Neuronal stem cell (in vitro differentiated cells): ENCODE results near the gene RMI2.

Experiments
- DNase-seq: peaks from one replicate; pipeline ENCODE4 v3.0.0-alpha.2; 2013; ENCODE audit warnings: low spot score
- H2AFZ ChIP-seq: one replicate; pipeline ENCODE4 v1.6.1; 2013; ENCODE audit warnings: mild to moderate bottlenecking, low read length, inconsistent platforms
- H2AK5ac ChIP-seq: 2 replicates; pipeline ENCODE4 v1.6.1; 2013; ENCODE audit warnings: low read depth, mild to moderate bottlenecking, inconsistent platforms, low read length, moderate library complexity, mixed read lengths
- H2BK120ac ChIP-seq: 2 replicates; pipeline ENCODE4 v1.6.1; 2013; ENCODE audit warnings: low read depth, mild to moderate bottlenecking, inconsistent platforms, low read length, moderate library complexity, mixed read lengths
- H2BK12ac ChIP-seq: one replicate; pipeline ENCODE4 v1.6.1; 2013; ENCODE audit warnings: low read length, inconsistent platforms
- H2BK15ac ChIP-seq: 2 replicates; pipeline ENCODE4 v1.6.1; 2013; ENCODE audit warnings: mild to moderate bottlenecking, low read length, inconsistent platforms, mixed read lengths
- H2BK5ac ChIP-seq: one replicate; pipeline ENCODE4 v1.6.1; 2013; ENCODE audit warnings: inconsistent platforms, mild to moderate bottlenecking, low read length, moderate library complexity
- H3K14ac ChIP-seq: one replicate; pipeline ENCODE4 v1.6.1; 2013; ENCODE audit warnings: low read length, inconsistent platforms
- H3K18ac ChIP-seq: 2 replicates; pipeline ENCODE4 v1.6.1; 2013; ENCODE audit warnings: low read length, inconsistent platforms
- H3K23ac ChIP-seq: 2 replicates; pipeline ENCODE4 v1.6.1; 2013; ENCODE audit warnings: low read depth, mild to moderate bottlenecking, mixed read lengths, low read length, inconsistent platforms; ENCODE audit not compliant: poor library complexity
- H3K27ac ChIP-seq: replicated peaks from 3 replicates; pipeline ENCODE4 v1.5.1; 2013; ENCODE audit warnings: low read length, inconsistent platforms
- H3K27me3 ChIP-seq, 3 experiments: 2 replicates each; pipeline ENCODE4 v1.6.1; 2013; ENCODE audit warnings: low read length in 3 of 3, mild to moderate bottlenecking in 2 of 3, inconsistent platforms in 1 of 3, low read depth in 1 of 3, mixed read lengths in 1 of 3, moderate library complexity in 1 of 3; ENCODE audit not compliant: control insufficient read depth in 3 of 3, insufficient read depth in 3 of 3
- H3K36me3 ChIP-seq, 2 donors: replicated peaks in 1 of 2; 2 replicates each; pipeline ENCODE4 v1.6.1; 2013; ENCODE audit warnings: low read length in 2 of 2; ENCODE audit not compliant: control insufficient read depth in 2 of 2, insufficient read depth in 2 of 2
- H3K4ac ChIP-seq: 2 replicates; pipeline ENCODE4 v1.6.1; 2013; ENCODE audit warnings: inconsistent platforms, mild to moderate bottlenecking, low read length, moderate library complexity
- H3K4me1 ChIP-seq, 2 donors: 1 replicate in 1 of 2; 2 replicates in 1 of 2; pipeline ENCODE4 v1.6.1; 2013; ENCODE audit warnings: low read length in 2 of 2, low read depth in 1 of 2; ENCODE audit not compliant: control insufficient read depth in 2 of 2, insufficient read depth in 1 of 2
- H3K4me2 ChIP-seq: one replicate; pipeline ENCODE4 v1.6.1; 2013; ENCODE audit warnings: mild to moderate bottlenecking, low read length, inconsistent platforms; ENCODE audit not compliant: insufficient read depth, poor library complexity, severe bottlenecking
- H3K4me3 ChIP-seq, 2 donors: 2 replicates each; pipeline ENCODE4 v1.5.1; 2013; ENCODE audit warnings: low read length in 2 of 2, mild to moderate bottlenecking in 2 of 2, inconsistent platforms in 1 of 2, moderate library complexity in 1 of 2
- H3K79me1 ChIP-seq: one replicate; pipeline ENCODE4 v1.6.1; 2013; ENCODE audit warnings: low read depth, mild to moderate bottlenecking, inconsistent platforms, low read length, moderate library complexity
- H3K9ac ChIP-seq: one replicate; pipeline ENCODE4 v1.6.1; 2013; ENCODE audit warnings: mild to moderate bottlenecking, low read depth, low read length, inconsistent platforms; ENCODE audit not compliant: poor library complexity
- H3K9me3 ChIP-seq, 2 donors: replicated peaks in 1 of 2; 2 replicates each; pipeline versions ENCODE3 to v1.6.1; 2013; ENCODE audit warnings: low read length in 2 of 2, mild to moderate bottlenecking in 2 of 2, inconsistent platforms in 1 of 2, low read depth in 1 of 2, mixed read lengths in 1 of 2, moderate library complexity in 1 of 2; ENCODE audit not compliant: control insufficient read depth in 2 of 2, insufficient read depth in 1 of 2
- H4K8ac ChIP-seq: one replicate; pipeline ENCODE4 v1.6.1; 2013; ENCODE audit warnings: low read depth, mild to moderate bottlenecking, inconsistent platforms, low read length, moderate library complexity
- H4K91ac ChIP-seq: one replicate; pipeline ENCODE4 v1.6.1; 2013; ENCODE audit warnings: low read length, low read depth, mild to moderate bottlenecking, inconsistent platforms; ENCODE audit not compliant: poor library complexity
- WGBS, 2 donors: extraction: QIAGEN DNeasy Blood & Tissue Kit; methylation state at CpG; one replicate each; pipeline ENCODE4 v1.1.7; 2013; ENCODE audit warnings: missing lambda C conversion rate in 2 of 2, mixed read lengths in 1 of 2; ENCODE audit not compliant: insufficient read length in 2 of 2, insufficient replicate concordance in 1 of 2; ENCODE audit errors: extremely low coverage in 2 of 2; 5-methylcytosine and 5-hydroxymethylcytosine counted together

The RMI2 gene

DNA sequence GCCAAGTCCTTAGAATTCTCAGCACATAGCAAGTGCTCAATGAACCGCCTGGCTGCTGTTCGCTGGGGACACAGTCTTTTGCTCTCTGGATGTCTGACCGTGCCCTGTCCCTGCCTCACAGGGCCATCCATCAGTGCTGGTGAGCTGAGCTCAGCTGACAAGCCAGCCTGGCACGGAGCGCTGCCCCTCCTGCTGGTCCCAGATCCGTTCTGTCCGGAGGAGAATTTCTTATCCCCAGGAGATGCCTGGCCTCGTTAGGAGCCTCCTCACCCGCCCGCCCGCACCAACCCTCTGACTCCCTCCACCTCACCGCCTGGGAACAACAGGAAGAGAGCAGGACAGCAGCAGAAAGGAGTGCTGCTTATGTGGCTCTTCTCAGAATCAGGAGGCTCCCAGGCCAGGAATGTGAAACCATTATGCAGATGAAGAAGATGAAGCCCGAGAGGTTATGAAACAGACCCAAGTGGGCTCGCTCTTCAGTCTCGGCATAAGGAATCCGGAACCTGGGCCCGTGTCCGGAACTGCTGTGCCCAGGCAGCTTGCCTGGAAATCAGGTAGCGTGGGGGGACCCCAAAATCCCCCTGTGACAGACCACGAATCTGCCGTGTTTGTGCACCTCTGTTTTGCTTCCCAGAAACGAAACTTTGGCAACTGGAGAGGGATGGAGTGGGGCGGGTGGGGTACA, 28.8 kb upstream of the RMI2 start:
- Histone ChIP-seq H3K23ac (no peak overlapping the region), H2BK120ac (peak overlapping the region; percentile 85), H3K18ac (peak overlapping the region; percentile 95), H2AK5ac (peak overlapping the region; percentile 54), H3K4ac (no peak overlapping the region), H2BK12ac (peak overlapping the region; percentile 67), H3K36me3 (no peaks in the 10 kb centered on the region), H3K9ac (no peak overlapping the region), H3K27me3 (peaks cover 0 to 4% (median 0%) of the 10 kb centered on the region in 3 experiments), H4K8ac (no peak overlapping the region), H3K14ac (no peak overlapping the region), H2BK15ac (peak overlapping the region; percentile 1), H3K4me3 (no peak overlapping the region), H3K9me3 (peaks cover 0 to 2% of the 10 kb centered on the region in 2 donors), H4K91ac (no peak overlapping the region), H3K27ac (no peak overlapping the region), H2BK5ac (peak overlapping the region; percentile 35), H2AFZ (peak overlapping the region; percentile 39), H3K4me1 (peaks cover 10 to 33% of the 10 kb centered on the region in 2 donors), H3K79me1 (no peaks in the 10 kb centered on the region), H3K4me2 (no peak overlapping the region)
- no peak for DNase-seq
- no CpG with 5 or more reads among the region's 23 CpGs for WGBS, 2 donors

DNA sequence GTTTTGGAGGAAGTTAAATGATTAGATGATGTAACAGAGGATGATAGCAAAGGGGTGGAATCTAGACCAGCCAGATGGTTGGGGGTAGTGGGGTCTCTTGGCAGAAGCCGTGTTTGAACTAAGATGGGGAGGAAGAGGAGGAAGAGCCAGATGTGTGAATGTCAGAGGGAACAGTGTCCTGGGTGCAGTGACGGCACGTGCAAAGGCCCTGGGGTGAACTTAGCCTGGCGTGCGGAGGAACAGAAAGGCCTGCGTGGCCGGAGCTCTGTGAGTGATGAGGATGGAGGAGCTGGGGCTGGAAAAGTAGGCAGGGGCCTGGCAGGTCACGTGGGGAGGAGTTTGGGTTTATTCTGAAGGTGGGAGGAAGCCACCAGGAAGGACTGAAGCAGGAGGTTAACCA, 26.4 kb upstream of the RMI2 start:
- Histone ChIP-seq H2AK5ac (no peak overlapping the region), H3K79me1 (no peaks in the 10 kb centered on the region), H3K27ac (no peak overlapping the region), H4K91ac (no peak overlapping the region), H2BK120ac (no peak overlapping the region), H3K23ac (no peak overlapping the region), H2AFZ (no peak overlapping the region), H3K36me3 (no peaks in the 10 kb centered on the region), H2BK12ac (no peak overlapping the region), H2BK5ac (no peak overlapping the region), H3K4me2 (no peak overlapping the region), H3K27me3 (peaks cover 0 to 4% (median 0%) of the 10 kb centered on the region in 3 experiments), H2BK15ac (peak overlapping the region; percentile 69), H3K9me3 (peaks cover 0 to 2% of the 10 kb centered on the region in 2 donors), H3K4me1 (peaks cover 5 to 22% of the 10 kb centered on the region in 2 donors), H3K14ac (no peak overlapping the region), H3K4me3 (no peak overlapping the region), H3K9ac (no peak overlapping the region), H3K4ac (no peak overlapping the region), H4K8ac (no peak overlapping the region), H3K18ac (peak overlapping the region; percentile 7)
- DNase-seq, result no peak
- WGBS, 2 donors, result no CpG with 5 or more reads among the region's 8 CpGs

DNA sequence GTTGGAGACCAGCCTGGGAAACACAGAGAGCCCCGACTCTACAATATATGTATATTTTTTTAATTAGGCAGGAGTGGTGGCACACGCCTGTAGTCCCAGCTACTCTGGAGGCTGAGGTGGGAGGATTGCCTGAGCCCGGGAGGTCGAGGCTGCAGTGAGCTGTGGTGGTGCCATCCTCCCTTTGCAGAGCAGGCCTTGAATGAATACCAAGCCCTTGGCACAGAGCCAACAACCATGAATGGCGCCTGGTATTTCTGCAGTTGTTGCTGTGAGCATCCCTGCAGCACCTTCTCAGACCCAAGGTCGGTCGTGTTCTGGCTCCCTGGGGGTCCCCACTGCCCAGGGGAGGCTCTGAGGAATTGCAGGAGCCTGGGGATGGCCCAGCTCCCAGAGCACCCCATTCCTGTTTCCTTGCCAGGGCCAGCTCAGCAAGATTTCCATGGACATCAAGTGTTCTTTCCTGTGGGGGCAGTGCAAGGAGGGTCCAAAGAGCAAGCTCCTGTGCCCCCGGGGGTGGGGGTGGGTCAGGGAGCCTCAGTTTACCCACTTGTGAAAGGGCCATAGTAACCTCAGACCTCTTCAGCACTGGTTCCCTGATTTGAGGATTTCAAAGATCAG, 25.6 kb upstream of the RMI2 start:
- peak overlapping the region; percentile 37 for H3K23ac ChIP-seq
- H3K27me3 ChIP-seq, result peaks cover 0 to 4% (median 0%) of the 10 kb centered on the region in 3 experiments
- H2AFZ ChIP-seq, result no peak overlapping the region
- H3K4ac ChIP-seq, result no peak overlapping the region
- H4K8ac ChIP-seq, result no peak overlapping the region
- peak overlapping the region; percentile 13 for H3K18ac ChIP-seq
- no peaks in the 10 kb centered on the region for H3K36me3 ChIP-seq
- no peak overlapping the region for H3K4me3 ChIP-seq
- no peak overlapping the region for H3K9ac ChIP-seq
- H3K9me3 ChIP-seq, result peaks cover 0 to 2% of the 10 kb centered on the region in 2 donors
- no peaks in the 10 kb centered on the region for H3K79me1 ChIP-seq
- H3K4me1 ChIP-seq, result peaks cover 5 to 19% of the 10 kb centered on the region in 2 donors
- peak overlapping the region; percentile 35 for H2BK15ac ChIP-seq
- WGBS, 2 donors, result no CpG with 5 or more reads among the region's 8 CpGs
- H2BK12ac ChIP-seq, result no peak overlapping the region
- H2AK5ac ChIP-seq, result peak overlapping the region; percentile 87
- no peak overlapping the region for H2BK5ac ChIP-seq
- H2BK120ac ChIP-seq, result no peak overlapping the region
- no peak overlapping the region for H3K4me2 ChIP-seq
- H4K91ac ChIP-seq, result no peak overlapping the region
- no peak overlapping the region for H3K14ac ChIP-seq
- no peak overlapping the region for H3K27ac ChIP-seq
- no peak for DNase-seq

GRCh38 chr16:11320170-11320569, 25.1 kb upstream of the RMI2 start:
- no peak overlapping the region for H3K18ac ChIP-seq
- H3K4ac ChIP-seq, result no peak overlapping the region
- peaks cover 0 to 2% of the 10 kb centered on the region in 2 donors for H3K9me3 ChIP-seq
- H3K23ac ChIP-seq, result no peak overlapping the region
- no peak overlapping the region for H2AK5ac ChIP-seq
- no CpG with 5 or more reads among the region's 10 CpGs for WGBS, 2 donors
- H3K4me1 ChIP-seq, result peaks cover 5 to 17% of the 10 kb centered on the region in 2 donors
- no peak overlapping the region for H3K27ac ChIP-seq
- no peak overlapping the region for H3K4me3 ChIP-seq
- H3K4me2 ChIP-seq, result no peak overlapping the region
- H4K8ac ChIP-seq, result no peak overlapping the region
- no peak overlapping the region for H2AFZ ChIP-seq
- peaks cover 0 to 4% (median 0%) of the 10 kb centered on the region in 3 experiments for H3K27me3 ChIP-seq
- H3K9ac ChIP-seq, result no peak overlapping the region
- H2BK15ac ChIP-seq, result no peak overlapping the region
- no peak for DNase-seq
- no peak overlapping the region for H3K14ac ChIP-seq
- peak overlapping the region; percentile 63 for H2BK12ac ChIP-seq
- H2BK120ac ChIP-seq, result no peak overlapping the region
- no peaks in the 10 kb centered on the region for H3K36me3 ChIP-seq
- H4K91ac ChIP-seq, result no peak overlapping the region
- H3K79me1 ChIP-seq, result no peaks in the 10 kb centered on the region
- H2BK5ac ChIP-seq, result no peak overlapping the region
